ENCODE data around the gene DNHD1.
A peak's percentile ranks its signal among the peaks of the same experiment; 100 is the strongest.

Gene DNHD1

GRCh38 chr11:6613496-6613895 is 116.4 kb downstream of the DNHD1 start:
- DNase-seq (ENCODE audit: low read depth) = no peak
- no peak for TF ChIP-seq CTCF (IDR thresholded peaks at IDR 0.05; ENCODE audit: control insufficient read depth, insufficient read depth, low read depth, low read length, missing control alignments)
- no peak overlapping the region for H3K4me3 ChIP-seq (ENCODE audit: control insufficient read depth, low read depth, low read length)

DNA sequence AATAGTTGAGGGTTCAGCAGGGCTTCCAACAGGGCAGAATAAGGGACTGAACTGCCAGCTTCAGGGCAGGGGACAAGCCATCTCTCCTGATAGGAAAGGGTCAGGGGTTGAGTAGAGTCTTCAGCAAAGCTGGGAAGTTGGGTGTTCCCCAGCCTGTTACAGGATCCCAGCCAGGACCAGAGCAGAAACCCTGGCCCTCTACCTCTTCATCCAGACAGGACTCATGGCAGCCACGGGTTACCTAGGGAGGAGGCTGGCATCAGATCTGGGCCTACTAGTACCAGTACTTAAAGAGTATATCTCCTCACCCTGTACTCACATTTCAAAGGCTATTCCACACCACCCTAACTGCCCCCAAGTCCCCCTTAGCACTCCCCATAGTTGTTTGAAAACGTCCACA is 117.4 kb downstream of the DNHD1 start:
- H3K4me3 ChIP-seq (ENCODE audit: control insufficient read depth, low read depth, low read length) = no peak overlapping the region
- TF ChIP-seq CTCF (IDR thresholded peaks at IDR 0.05; ENCODE audit: control insufficient read depth, insufficient read depth, low read depth, low read length, missing control alignments) = no peak
- DNase-seq (ENCODE audit: low read depth) = no peak

DNA sequence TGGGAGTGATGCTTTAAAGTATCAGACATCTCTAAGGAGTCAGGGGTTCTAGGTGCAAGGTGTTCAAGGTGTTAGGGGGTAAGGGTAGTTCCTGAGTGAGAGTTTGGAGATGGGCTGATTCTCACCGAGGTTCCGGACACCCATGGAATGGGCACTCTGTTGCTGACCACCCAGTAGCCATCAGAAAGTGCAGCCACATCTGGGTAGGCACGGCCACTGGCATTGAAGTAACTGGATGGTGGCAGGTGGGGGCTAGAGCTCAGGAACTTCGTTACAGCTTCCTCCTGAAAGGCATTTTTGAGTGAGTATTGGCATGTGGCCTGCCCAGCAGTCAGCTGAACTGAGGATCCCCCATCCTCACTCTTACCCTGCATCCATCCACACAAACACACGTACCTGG is 118.0 kb downstream of the DNHD1 start:
- DNase-seq (ENCODE audit: low read depth) = no peak
- TF ChIP-seq CTCF (IDR thresholded peaks at IDR 0.05; ENCODE audit: control insufficient read depth, insufficient read depth, low read depth, low read length, missing control alignments) = no peak
- no peak overlapping the region for H3K4me3 ChIP-seq (ENCODE audit: control insufficient read depth, low read depth, low read length)

DNA sequence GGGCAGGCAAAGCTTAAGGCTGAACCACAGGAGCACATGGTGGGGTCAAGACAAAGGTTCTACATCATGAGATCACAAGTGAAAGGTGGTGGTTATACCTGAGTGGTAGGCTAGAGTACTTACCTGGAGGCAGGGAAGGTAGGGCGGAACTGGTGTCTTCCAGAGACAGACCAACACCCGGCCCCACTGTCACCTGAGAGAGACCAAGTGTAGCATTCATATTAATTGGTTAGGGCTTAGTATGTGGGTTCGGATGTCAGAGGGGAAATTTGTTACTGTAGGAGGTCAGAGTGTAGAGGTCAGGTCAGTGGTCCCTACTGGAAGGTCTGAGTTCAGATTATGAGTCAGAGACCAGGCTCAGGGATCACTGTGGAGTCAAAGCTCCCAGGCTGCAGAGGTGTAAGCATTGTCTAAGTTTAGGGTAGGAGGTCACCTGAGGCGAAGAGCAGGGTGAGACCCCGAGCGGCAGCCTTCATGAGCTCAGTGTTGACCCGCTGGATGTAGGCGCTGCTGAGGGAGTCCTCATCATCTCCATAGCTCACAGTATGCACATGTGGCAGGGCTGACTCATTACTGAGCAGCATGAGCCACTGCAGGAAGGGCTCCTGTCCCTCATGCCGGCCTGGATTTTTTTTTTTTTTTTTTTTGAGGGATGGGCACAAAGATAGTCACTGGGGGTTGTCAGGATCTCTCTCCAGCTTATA is 119.0 kb downstream of the DNHD1 start:
- no peak overlapping the region for H3K4me3 ChIP-seq (ENCODE audit: control insufficient read depth, low read depth, low read length)
- DNase-seq (ENCODE audit: low read depth) = no peak
- no peak for TF ChIP-seq CTCF (IDR thresholded peaks at IDR 0.05; ENCODE audit: control insufficient read depth, insufficient read depth, low read depth, low read length, missing control alignments)

DNA sequence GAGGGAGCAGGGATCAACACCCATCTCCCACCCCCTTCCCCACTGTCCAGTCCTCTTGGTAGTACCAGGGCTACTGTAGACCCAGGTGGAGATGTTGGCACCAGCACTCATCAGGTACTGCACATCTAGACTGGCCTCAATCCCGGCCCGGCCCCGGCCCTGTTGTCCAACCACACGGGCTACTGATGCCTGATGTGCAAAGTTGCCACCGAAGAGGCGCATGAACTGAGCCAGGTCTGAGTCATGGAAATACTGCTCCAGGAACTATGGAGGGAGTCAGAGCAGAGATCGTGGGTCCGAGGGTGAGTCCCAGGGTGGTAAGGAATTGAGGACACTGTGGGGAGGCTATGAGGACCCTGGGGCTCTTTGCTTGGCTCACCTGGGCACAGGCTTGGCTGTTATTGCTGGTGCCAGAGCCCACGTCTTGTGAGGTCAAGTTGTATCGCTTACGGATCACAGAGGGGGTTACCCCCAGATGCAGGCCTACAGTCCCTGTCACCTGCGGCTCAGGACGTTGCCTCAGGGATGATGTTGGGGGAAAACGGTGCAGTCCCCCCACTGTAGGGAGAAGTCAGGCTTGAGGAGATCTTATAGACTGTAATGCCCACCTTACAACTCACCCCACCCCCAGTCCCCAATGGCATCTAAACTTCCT is 119.6 kb downstream of the DNHD1 start:
- DNase-seq (ENCODE audit: low read depth) = no peak
- no peak for TF ChIP-seq CTCF (IDR thresholded peaks at IDR 0.05; ENCODE audit: control insufficient read depth, insufficient read depth, low read depth, low read length, missing control alignments)
- H3K4me3 ChIP-seq (ENCODE audit: control insufficient read depth, low read depth, low read length) = no peak overlapping the region

DNA sequence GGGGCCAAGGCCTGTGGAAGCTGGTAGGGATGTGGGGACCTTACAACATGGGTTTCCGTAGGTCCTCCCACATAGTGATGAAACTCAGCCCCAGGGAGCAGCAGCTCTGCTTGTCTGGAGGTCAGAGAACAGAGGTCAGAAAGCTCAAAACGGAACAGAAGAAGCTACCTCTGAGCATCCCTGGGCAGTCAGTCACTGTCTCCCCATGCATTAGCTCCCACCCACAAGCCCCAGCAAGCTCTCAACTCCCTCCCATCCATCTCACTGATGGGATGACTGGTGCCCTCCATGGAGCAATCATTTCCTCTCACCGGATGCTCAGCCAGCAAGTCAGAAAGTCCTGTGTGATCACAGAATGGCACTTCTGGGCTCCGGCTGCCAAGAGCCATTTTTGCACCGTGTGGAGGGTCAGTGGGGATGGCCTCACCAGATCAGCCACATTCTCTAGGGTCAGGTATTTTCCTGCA is 120.3 kb downstream of the DNHD1 start:
- H3K4me3 ChIP-seq (ENCODE audit: control insufficient read depth, low read depth, low read length) = peak overlapping the region; percentile 0
- DNase-seq (ENCODE audit: low read depth) = no peak
- TF ChIP-seq CTCF (IDR thresholded peaks at IDR 0.05; ENCODE audit: control insufficient read depth, insufficient read depth, low read depth, low read length, missing control alignments) = no peak

All from AG09309 (cell line).